Measurements from ENCODE around the gene PLEKHA6. TPM values are rescaled to one million over a fixed set of nuclear protein-coding genes. Genes with fewer than 3 reads are reported as not detected.

PLEKHA6 gene, protein sequence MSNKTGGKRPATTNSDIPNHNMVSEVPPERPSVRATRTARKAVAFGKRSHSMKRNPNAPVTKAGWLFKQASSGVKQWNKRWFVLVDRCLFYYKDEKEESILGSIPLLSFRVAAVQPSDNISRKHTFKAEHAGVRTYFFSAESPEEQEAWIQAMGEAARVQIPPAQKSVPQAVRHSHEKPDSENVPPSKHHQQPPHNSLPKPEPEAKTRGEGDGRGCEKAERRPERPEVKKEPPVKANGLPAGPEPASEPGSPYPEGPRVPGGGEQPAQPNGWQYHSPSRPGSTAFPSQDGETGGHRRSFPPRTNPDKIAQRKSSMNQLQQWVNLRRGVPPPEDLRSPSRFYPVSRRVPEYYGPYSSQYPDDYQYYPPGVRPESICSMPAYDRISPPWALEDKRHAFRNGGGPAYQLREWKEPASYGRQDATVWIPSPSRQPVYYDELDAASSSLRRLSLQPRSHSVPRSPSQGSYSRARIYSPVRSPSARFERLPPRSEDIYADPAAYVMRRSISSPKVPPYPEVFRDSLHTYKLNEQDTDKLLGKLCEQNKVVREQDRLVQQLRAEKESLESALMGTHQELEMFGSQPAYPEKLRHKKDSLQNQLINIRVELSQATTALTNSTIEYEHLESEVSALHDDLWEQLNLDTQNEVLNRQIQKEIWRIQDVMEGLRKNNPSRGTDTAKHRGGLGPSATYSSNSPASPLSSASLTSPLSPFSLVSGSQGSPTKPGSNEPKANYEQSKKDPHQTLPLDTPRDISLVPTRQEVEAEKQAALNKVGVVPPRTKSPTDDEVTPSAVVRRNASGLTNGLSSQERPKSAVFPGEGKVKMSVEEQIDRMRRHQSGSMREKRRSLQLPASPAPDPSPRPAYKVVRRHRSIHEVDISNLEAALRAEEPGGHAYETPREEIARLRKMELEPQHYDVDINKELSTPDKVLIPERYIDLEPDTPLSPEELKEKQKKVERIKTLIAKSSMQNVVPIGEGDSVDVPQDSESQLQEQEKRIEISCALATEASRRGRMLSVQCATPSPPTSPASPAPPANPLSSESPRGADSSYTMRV
- 1.0 TPM for total RNA-seq

DNA sequence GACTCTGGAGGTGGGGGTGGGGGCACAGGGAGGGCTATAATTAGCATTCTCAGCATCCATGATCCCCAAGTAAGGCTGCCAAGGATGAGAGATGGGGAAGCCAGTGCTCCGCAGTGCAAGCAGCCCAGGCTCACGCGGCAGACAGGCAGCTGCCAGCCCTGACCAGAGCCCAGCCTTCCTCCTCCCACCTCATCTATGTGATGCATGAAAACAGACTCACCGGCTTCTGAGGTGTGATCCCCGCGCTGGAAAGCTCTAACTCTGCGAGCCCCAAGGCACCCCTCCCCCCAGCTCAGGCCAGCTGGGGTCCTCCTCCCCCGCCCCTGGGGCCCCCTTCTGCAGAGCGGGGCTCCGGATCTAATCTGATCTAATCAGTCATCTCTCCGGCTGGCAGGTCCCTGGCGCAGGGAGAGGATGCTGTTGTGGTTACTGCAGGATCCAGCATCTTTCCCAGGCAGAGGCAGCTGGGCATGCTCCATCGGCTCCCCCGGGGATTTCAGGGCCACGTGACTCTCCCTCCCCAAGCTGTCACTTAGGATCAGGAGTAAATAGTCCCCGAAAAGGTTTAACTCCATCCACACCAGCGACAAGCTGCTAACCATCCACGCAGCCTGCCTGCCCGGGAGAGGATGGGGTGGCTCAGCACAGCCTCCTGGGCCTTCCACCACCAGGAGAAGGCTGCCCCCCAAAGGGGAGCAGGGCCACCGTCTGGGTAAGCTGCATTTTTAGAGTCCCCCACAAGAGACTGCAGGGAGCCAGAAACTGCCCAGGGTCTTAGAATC is at the start of gene PLEKHA6:
TSS of gene PLEKHA6 (minus strand) at position 456 of the 782 bp plus-strand sequence. CDS start 86,202 bp downstream, outside the sequence.
- Histone ChIP-seq H3K27ac (ENCODE audit: low read depth, low read length) (no peak within 1 kb of the TSS), H3K9me3 (ENCODE audit: control insufficient read depth in 3 of 3, low read length in 3 of 3) (no peaks in the 10 kb centered on the region), H3K4me3 (ENCODE audit: low read length in 3 of 3) (no peak within 1 kb of the TSS), H3K9ac (ENCODE audit: low read depth in 1 of 3, low read length in 3 of 3) (no peak within 1 kb of the TSS), H3K4me1 (ENCODE audit: control insufficient read depth in 3 of 3, insufficient read depth in 3 of 3, low read length in 3 of 3) (peaks cover 6 to 16% (median 15%) of the 10 kb centered on the region in 3 donors), H3K27me3 (ENCODE audit: control insufficient read depth in 3 of 3, insufficient read depth in 3 of 3, low read length in 3 of 3) (peaks cover 0 to 13% (median 4%) of the 10 kb centered on the region in 3 donors), H3K36me3 (ENCODE audit: control insufficient read depth in 3 of 3, insufficient read depth in 3 of 3, low read length in 3 of 3) (no peaks in the 10 kb centered on the region)

DNA sequence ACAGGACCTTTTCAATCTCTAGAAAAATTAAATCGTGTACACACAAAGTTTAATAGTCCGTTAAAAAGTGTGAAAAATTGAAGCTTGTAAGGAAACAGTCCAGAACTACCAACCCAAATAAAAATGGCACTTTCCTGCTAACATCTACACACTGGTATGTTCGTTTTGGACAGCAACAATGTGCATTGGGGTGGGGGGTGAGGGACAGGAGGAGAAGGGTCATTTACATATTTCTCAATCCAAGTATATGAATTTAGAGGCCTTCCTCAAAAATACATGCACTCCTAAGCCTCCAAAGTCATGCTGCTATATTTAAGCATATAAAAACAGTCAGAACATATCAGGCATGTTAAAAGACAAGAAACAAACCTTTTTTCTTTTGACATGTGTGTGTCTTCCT is 49.4 kb upstream of the PLEKHA6 start:
- Histone ChIP-seq H3K9ac (ENCODE audit: low read depth in 1 of 3, low read length in 3 of 3) (peak overlapping the region; percentile 97 to 98 (median 97)), H3K4me3 (ENCODE audit: low read length in 3 of 3) (peak overlapping the region; percentile 90 to 98 (median 91)), H3K9me3 (ENCODE audit: control insufficient read depth in 3 of 3, low read length in 3 of 3) (no peaks in the 10 kb centered on the region), H3K36me3 (ENCODE audit: control insufficient read depth in 3 of 3, insufficient read depth in 3 of 3, low read length in 3 of 3) (peaks cover 2 to 10% (median 10%) of the 10 kb centered on the region in 3 donors), H3K4me1 (ENCODE audit: control insufficient read depth in 3 of 3, insufficient read depth in 3 of 3, low read length in 3 of 3) (peaks cover 7 to 26% (median 17%) of the 10 kb centered on the region in 3 donors), H3K27me3 (ENCODE audit: control insufficient read depth in 3 of 3, insufficient read depth in 3 of 3, low read length in 3 of 3) (no peaks in the 10 kb centered on the region), H3K27ac (ENCODE audit: low read depth, low read length) (peak overlapping the region; percentile 100)

DNA sequence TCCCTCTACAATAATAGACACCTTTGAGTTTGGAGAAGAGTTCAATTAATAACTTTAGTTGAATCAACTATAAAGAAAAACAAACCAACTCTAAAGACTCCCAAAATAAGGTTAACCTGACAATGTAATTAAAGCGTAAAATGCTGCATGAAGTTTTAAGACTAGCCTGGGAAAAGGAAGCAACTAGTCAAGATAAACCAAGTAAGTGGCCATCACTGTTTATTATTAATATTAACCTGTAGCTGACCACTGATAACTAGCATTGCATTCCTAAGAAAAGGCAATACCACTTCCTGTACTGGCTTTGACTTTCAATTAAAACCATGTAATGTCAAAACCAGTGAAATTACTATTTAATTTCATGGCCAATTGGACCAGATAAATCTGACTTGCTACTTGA is 48.9 kb upstream of the PLEKHA6 start:
- Histone ChIP-seq H3K4me3 (ENCODE audit: low read length in 3 of 3) (peak overlapping the region; percentile 90 to 98 (median 91)), H3K27me3 (ENCODE audit: control insufficient read depth in 3 of 3, insufficient read depth in 3 of 3, low read length in 3 of 3) (no peaks in the 10 kb centered on the region), H3K4me1 (ENCODE audit: control insufficient read depth in 3 of 3, insufficient read depth in 3 of 3, low read length in 3 of 3) (peaks cover 7 to 26% (median 17%) of the 10 kb centered on the region in 3 donors), H3K27ac (ENCODE audit: low read depth, low read length) (peak overlapping the region; percentile 33), H3K9ac (ENCODE audit: low read depth in 1 of 3, low read length in 3 of 3) (peak overlapping the region; percentile 97 to 98 (median 97)), H3K36me3 (ENCODE audit: control insufficient read depth in 3 of 3, insufficient read depth in 3 of 3, low read length in 3 of 3) (peaks cover 2 to 15% (median 14%) of the 10 kb centered on the region in 3 donors), H3K9me3 (ENCODE audit: control insufficient read depth in 3 of 3, low read length in 3 of 3) (no peaks in the 10 kb centered on the region)

DNA sequence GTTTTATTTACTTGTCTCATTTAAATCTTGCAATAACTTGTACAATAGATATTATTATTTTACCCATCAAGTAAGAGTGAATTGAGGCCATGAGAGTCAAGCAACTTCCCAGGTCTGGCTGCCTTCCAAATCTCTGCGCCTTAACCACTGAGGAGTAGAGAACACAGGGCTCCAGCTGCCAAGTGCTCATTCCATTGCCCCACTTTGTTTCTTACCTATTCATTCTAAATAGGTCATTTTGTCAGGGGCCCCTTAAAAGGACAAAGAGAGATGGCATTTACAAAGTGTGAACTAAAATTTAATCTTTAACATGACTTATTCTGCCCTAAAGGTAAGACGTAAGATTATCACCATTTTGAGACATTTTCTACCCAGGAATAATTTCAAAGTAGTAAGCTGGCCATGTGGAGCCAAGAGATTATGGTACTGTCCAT is 48.4 kb upstream of the PLEKHA6 start:
- Histone ChIP-seq H3K4me1 (ENCODE audit: control insufficient read depth in 3 of 3, insufficient read depth in 3 of 3, low read length in 3 of 3) (peaks cover 7 to 26% (median 17%) of the 10 kb centered on the region in 3 donors), H3K36me3 (ENCODE audit: control insufficient read depth in 3 of 3, insufficient read depth in 3 of 3, low read length in 3 of 3) (peaks cover 2 to 15% (median 15%) of the 10 kb centered on the region in 3 donors), H3K27me3 (ENCODE audit: control insufficient read depth in 3 of 3, insufficient read depth in 3 of 3, low read length in 3 of 3) (no peaks in the 10 kb centered on the region), H3K9me3 (ENCODE audit: control insufficient read depth in 3 of 3, low read length in 3 of 3) (no peaks in the 10 kb centered on the region), H3K27ac (ENCODE audit: low read depth, low read length) (peak overlapping the region; percentile 33), H3K4me3 (ENCODE audit: low read length in 3 of 3) (peak overlapping the region; percentile 90 to 98 (median 91)), H3K9ac (ENCODE audit: low read depth in 1 of 3, low read length in 3 of 3) (peak overlapping the region; percentile 97 to 98 (median 97))

DNA sequence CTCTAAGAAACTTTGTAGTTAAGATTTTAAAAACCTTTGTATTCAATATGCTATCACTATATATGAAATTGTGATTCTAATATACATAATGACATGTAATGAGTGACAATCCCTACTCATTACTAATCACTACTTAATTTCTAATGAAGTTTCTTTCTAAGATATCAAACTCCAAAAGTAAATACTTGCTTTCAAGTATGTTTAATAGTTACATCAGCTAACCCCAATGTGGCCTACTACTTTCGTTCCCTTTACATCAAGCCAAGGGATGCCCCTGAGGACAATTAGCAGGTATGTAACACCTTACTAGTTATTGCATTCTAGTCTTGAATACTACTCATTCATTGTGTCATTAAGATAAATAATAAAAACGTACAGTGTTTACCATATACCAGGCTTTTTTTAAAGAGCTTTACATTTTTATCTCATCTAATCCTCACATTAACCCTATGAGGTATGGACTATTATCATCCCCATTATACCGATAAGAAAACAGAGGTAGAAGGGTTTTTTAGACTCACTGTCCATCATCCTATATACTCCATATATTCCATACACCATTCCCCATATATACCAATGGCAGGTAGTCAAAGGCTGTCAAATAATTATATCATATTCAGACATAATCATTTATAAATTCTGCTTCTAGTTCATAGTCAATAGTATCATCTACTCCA is 47.7 kb upstream of the PLEKHA6 start:
- H3K4me1 ChIP-seq (ENCODE audit: control insufficient read depth in 3 of 3, insufficient read depth in 3 of 3, low read length in 3 of 3), result peaks cover 7 to 26% (median 17%) of the 10 kb centered on the region in 3 donors
- no peaks in the 10 kb centered on the region for H3K27me3 ChIP-seq (ENCODE audit: control insufficient read depth in 3 of 3, insufficient read depth in 3 of 3, low read length in 3 of 3)
- H3K4me3 ChIP-seq (ENCODE audit: low read length in 3 of 3), result peak overlapping the region; percentile 90 to 98 (median 91)
- no peak overlapping the region for H3K27ac ChIP-seq (ENCODE audit: low read depth, low read length)
- H3K9ac ChIP-seq (ENCODE audit: low read depth in 1 of 3, low read length in 3 of 3), result peak overlapping the region; percentile 97 to 98 (median 97)
- peaks cover 2 to 15% (median 15%) of the 10 kb centered on the region in 3 donors for H3K36me3 ChIP-seq (ENCODE audit: control insufficient read depth in 3 of 3, insufficient read depth in 3 of 3, low read length in 3 of 3)
- no peaks in the 10 kb centered on the region for H3K9me3 ChIP-seq (ENCODE audit: control insufficient read depth in 3 of 3, low read length in 3 of 3)

DNA sequence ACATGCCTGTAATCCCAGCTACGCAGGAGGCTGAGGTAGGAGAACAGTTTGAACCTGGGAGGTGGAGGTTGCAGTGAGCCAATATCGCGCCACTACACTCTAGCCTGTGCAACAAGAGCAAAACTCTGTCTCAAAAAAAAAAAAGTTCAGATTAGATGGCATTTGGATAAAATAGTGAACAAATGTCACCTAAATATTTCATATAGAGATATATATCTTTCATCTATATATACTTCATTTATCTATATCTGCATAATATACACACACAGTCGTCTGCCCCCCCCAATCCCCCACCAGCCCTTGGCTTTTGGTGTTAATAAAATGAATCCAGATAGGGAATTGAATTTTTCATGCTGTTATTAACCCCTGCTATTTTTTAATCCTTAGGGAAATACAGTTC is 46.9 kb upstream of the PLEKHA6 start:
- Histone ChIP-seq H3K4me3 (ENCODE audit: low read length in 3 of 3) (peak overlapping the region in 2 of 3 donors; percentile 9 to 90), H3K27ac (ENCODE audit: low read depth, low read length) (no peak overlapping the region), H3K4me1 (ENCODE audit: control insufficient read depth in 3 of 3, insufficient read depth in 3 of 3, low read length in 3 of 3) (peaks cover 7 to 26% (median 17%) of the 10 kb centered on the region in 3 donors)

DNA sequence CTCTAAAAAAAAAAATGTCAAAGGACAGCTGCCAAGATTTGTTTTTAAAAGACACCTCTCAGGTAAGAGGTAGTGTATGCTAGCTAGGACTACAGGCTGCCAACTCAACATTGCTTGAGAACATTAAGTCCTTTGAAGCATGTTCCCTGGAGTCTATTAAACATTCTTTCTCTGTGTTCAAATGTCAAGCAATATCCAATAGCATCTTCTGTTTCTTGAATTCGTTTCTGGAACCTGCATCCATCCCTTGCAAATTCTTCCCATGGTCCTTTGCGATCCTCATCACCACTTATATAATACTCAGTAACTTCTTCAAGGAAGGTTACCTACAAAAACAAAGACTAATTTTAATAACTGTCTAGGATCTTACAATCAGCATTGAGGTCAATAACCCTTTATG is 46.3 kb upstream of the PLEKHA6 start:
- no peak overlapping the region for H3K9ac ChIP-seq (ENCODE audit: low read depth in 1 of 3, low read length in 3 of 3)
- H3K36me3 ChIP-seq (ENCODE audit: control insufficient read depth in 3 of 3, insufficient read depth in 3 of 3, low read length in 3 of 3), result peaks cover 2 to 19% (median 15%) of the 10 kb centered on the region in 3 donors
- H3K4me1 ChIP-seq (ENCODE audit: control insufficient read depth in 3 of 3, insufficient read depth in 3 of 3, low read length in 3 of 3), result peaks cover 7 to 26% (median 17%) of the 10 kb centered on the region in 3 donors
- no peak overlapping the region for H3K27ac ChIP-seq (ENCODE audit: low read depth, low read length)
- H3K4me3 ChIP-seq (ENCODE audit: low read length in 3 of 3), result peak overlapping the region in 1 of 3 donors; percentile 24
- no peaks in the 10 kb centered on the region for H3K9me3 ChIP-seq (ENCODE audit: control insufficient read depth in 3 of 3, low read length in 3 of 3)
- no peaks in the 10 kb centered on the region for H3K27me3 ChIP-seq (ENCODE audit: control insufficient read depth in 3 of 3, insufficient read depth in 3 of 3, low read length in 3 of 3)

More for the DNA sequence above, 46.9 kb upstream of the PLEKHA6 start:
- Histone ChIP-seq H3K9ac (ENCODE audit: low read depth in 1 of 3, low read length in 3 of 3) (no peak overlapping the region), H3K27me3 (ENCODE audit: control insufficient read depth in 3 of 3, insufficient read depth in 3 of 3, low read length in 3 of 3) (no peaks in the 10 kb centered on the region), H3K9me3 (ENCODE audit: control insufficient read depth in 3 of 3, low read length in 3 of 3) (no peaks in the 10 kb centered on the region), H3K36me3 (ENCODE audit: control insufficient read depth in 3 of 3, insufficient read depth in 3 of 3, low read length in 3 of 3) (peaks cover 2 to 17% (median 15%) of the 10 kb centered on the region in 3 donors)

DNA sequence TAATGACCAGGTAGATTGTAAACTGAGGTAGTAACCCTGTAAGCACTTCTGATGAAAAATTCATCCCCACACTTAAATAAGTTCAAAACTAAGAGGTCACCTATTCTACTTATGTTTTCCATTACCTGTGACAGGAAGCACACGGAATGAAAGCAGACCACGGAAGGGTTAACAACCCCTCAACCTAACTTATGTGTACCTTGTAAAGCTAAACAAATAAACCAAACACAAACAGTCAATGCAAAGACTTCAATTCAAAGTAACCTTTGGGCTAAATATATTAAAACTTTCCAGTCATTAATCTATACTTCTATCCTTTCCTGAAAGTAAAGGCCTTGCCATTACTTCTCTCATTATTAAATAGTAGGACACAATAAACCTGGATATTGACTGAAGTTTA is 44.9 kb upstream of the PLEKHA6 start:
- peaks cover 4 to 17% (median 11%) of the 10 kb centered on the region in 3 donors for H3K4me1 ChIP-seq (ENCODE audit: control insufficient read depth in 3 of 3, insufficient read depth in 3 of 3, low read length in 3 of 3)
- no peak overlapping the region for H3K27ac ChIP-seq (ENCODE audit: low read depth, low read length)
- no peaks in the 10 kb centered on the region for H3K27me3 ChIP-seq (ENCODE audit: control insufficient read depth in 3 of 3, insufficient read depth in 3 of 3, low read length in 3 of 3)
- H3K9me3 ChIP-seq (ENCODE audit: control insufficient read depth in 3 of 3, low read length in 3 of 3), result no peaks in the 10 kb centered on the region
- no peak overlapping the region for H3K9ac ChIP-seq (ENCODE audit: low read depth in 1 of 3, low read length in 3 of 3)
- no peak overlapping the region for H3K4me3 ChIP-seq (ENCODE audit: low read length in 3 of 3)
- peaks cover 5 to 26% (median 23%) of the 10 kb centered on the region in 3 donors for H3K36me3 ChIP-seq (ENCODE audit: control insufficient read depth in 3 of 3, insufficient read depth in 3 of 3, low read length in 3 of 3)
